Left colon (tissue), 2 donors: ENCODE measurements around the gene ANG. TPM values are rescaled to one million over a fixed set of nuclear protein-coding genes. Genes with fewer than 3 reads are reported as not detected.
A peak's percentile ranks its signal among the peaks of the same experiment; 100 is the strongest.
"Not testable (repeated sequence)": the region's sequence is repeated elsewhere in the genome, so short reads cannot be mapped to it uniquely, and the experiment has no call there.

Experiments
- ATAC-seq: fragments of 200-7000 bp; cut with Tn5 transposase; one replicate; pipeline ENCODE4 v1.9.1; 2020; ENCODE audit warnings: mild to moderate bottlenecking, moderate library complexity
- DNase-seq, 2 donors: peaks; one replicate each; pipeline ENCODE4 v3.0.0-alpha.2; 2020
- intact Hi-C, 2 donors: fragments of 100-400 bp; cut with DNase I in 1 of 2; cut with micrococcal nuclease in 1 of 2; formaldehyde crosslinking; loops; one replicate each; pipeline versions ENCODE4 v1.11.2 to v1.14.0; 2022; cut with DNase I, micrococcal nuclease
- total RNA-seq, 2 donors: library from RNA; stranded (reverse); fragmentation: NEBNext Ultra II Directional; extraction: Animal tissue kit (Norgen Biotek cat#: 25700); gene quantifications; one replicate each; pipeline ENCODE4 v1.2.1, GENCODE V29; 2021
- donor health status: DM: no; HTN: no; CAD: no.
- donor health status: DM: yes; HTN: yes; CAD: no.

Gene ANG
- total RNA-seq, 2 donors from 2014 or later: 49.2 to 50.4 TPM

- ATAC-seq (peak; percentile 53), DNase-seq (peak in 1 of 2 donors; percentile 38)
- intact Hi-C loops: loop anchor here (10.0 kb wide), 2 partner anchors 73 to 273 kb away; partner anchors contain the start of gene TEP1 (in 2 of the 2)
These were observed 1.0 kb upstream of the ANG start for GRCh38 chr14:20687362-20688166.

GRCh38 chr14:20690848-20691640 lies 2.5 kb downstream of the ANG start:
- intact Hi-C loops: loop anchor here in 1 of 2 donors (5.0 kb wide), 1 partner anchor 159 kb away; no protein-coding TSS in a partner anchor
- peak; percentile 49 for ATAC-seq

GRCh38 chr14:20692116-20692751 lies 3.7 kb downstream of the ANG start:
- no peak for DNase-seq
- ATAC-seq: peak; percentile 17
- intact Hi-C loops: loop anchor here in 1 of 2 donors (2.0 to 5.0 kb wide), 2 partner anchors 79 to 160 kb away; no protein-coding TSS in a partner anchor

More at GRCh38 chr14:20690848-20691640, 2.5 kb downstream of the ANG start:
- peak in 1 of 2 donors; percentile 32 for DNase-seq

GRCh38 chr14:20696764-20697163 lies 8.2 kb downstream of the ANG start:
- no peak for ATAC-seq
- intact Hi-C loops: loop anchor here in 1 of 2 donors (2.0 kb wide), 1 partner anchor 158 kb away; no protein-coding TSS in a partner anchor
- DNase-seq: no peak

- intact Hi-C loops: loop anchor here in 1 of 2 donors (2.0 kb wide), 1 partner anchor 157 kb away; no protein-coding TSS in a partner anchor
- peak; percentile 90 for ATAC-seq
- DNase-seq: peak in 1 of 2 donors; percentile 69
These were observed 8.9 kb downstream of the ANG start for GRCh38 chr14:20697273-20698017.

GRCh38 chr14:20698018-20698329 lies 9.4 kb downstream of the ANG start:
- intact Hi-C loops: no loop called here
- ATAC-seq: no peak
- no peak for DNase-seq

GRCh38 chr14:20698934-20699333 lies 10.4 kb downstream of the ANG start:
- intact Hi-C loops: no loop called here
- ATAC-seq: no peak

GRCh38 chr14:20699931-20700330 lies 11.4 kb downstream of the ANG start:
- ATAC-seq (no peak), DNase-seq (no peak)
- intact Hi-C loops: no loop called here

More at GRCh38 chr14:20698934-20699333, 10.4 kb downstream of the ANG start:
- DNase-seq: no peak

GRCh38 chr14:20700965-20701364 lies 12.4 kb downstream of the ANG start:
- ATAC-seq, DNase-seq, intact Hi-C loops: not testable (repeated sequence)

- DNase-seq (no peak), ATAC-seq (no peak)
- intact Hi-C loops: no loop called here
These were observed 18.2 kb downstream of the ANG start for GRCh38 chr14:20706657-20707355.

- ATAC-seq: peak; percentile 52
- DNase-seq: no peak
- intact Hi-C loops: no loop called here
These were observed 19.1 kb downstream of the ANG start for GRCh38 chr14:20707622-20708021.

- DNase-seq (no peak), ATAC-seq (no peak)
- intact Hi-C loops: no loop called here
These were observed 22.7 kb downstream of the ANG start for GRCh38 chr14:20711261-20711660.

GRCh38 chr14:20711685-20712084 lies 23.1 kb downstream of the ANG start:
- intact Hi-C loops: no loop called here
- DNase-seq (no peak), ATAC-seq (no peak)

GRCh38 chr14:20712904-20713303 lies 24.3 kb downstream of the ANG start:
- DNase-seq: no peak
- intact Hi-C loops: no loop called here
- no peak for ATAC-seq

- ATAC-seq: peak; percentile 75
- peak; percentile 78 for DNase-seq
These were observed 26.2 kb downstream of the ANG start for GRCh38 chr14:20714593-20715250.

GRCh38 chr14:20719777-20720176 lies 31.2 kb downstream of the ANG start:
- intact Hi-C loops: no loop called here
- peak; percentile 32 to 36 for DNase-seq
- peak; percentile 88 for ATAC-seq

More at GRCh38 chr14:20714593-20715250, 26.2 kb downstream of the ANG start:
- intact Hi-C loops: no loop called here

GRCh38 chr14:20720741-20721140 lies 32.2 kb downstream of the ANG start:
- no peak for ATAC-seq
- DNase-seq: no peak
- intact Hi-C loops: no loop called here
